ENCODE measurements around the gene NAGK. TPM values are rescaled to one million over a fixed set of nuclear protein-coding genes. Genes with fewer than 3 reads are reported as not detected.
"Not testable (repeated sequence)": the region's sequence is repeated elsewhere in the genome, so short reads cannot be mapped to it uniquely, and the experiment has no call there.

NAGK gene
- total RNA-seq, result 100 to 1,000 TPM in 2 of 4 donors, 10 to 100 TPM in 2; 89.9 to 130 (median 104) TPM

- H3K4me3 ChIP-seq (ENCODE audit: low read depth, poor library complexity, severe bottlenecking), result peak within 1 kb of the TSS; percentile 56
- DNase-seq (ENCODE audit: low spot score in 2 of 2), result peak; percentile 95 to 99
- 0% methylated on average over 43 to 63 of the region's 66 CpGs for WGBS, 2 donors
- intact Hi-C loops (cut with DNase I; ENCODE audit: low total_unique reads), result no loop called here
- TF ChIP-seq CTCF (IDR thresholded peaks at IDR 0.05), result peak in 1 of 3 donors; percentile 69
- peak in 1 of 2 donors; percentile 100 for TF ChIP-seq POLR2A (IDR thresholded peaks at IDR 0.05)
These were observed at the start of gene NAGK for GRCh38 chr2:71068218-71069035. TSS of gene NAGK (plus strand) at chr2:71068648. CDS start at chr2:71068684, 36 bp downstream.

- H3K4me3 ChIP-seq (ENCODE audit: low read depth, poor library complexity, severe bottlenecking); DNase-seq (ENCODE audit: low spot score in 2 of 2); intact Hi-C loops (cut with DNase I; ENCODE audit: low total_unique reads): not testable (repeated sequence)
- WGBS, 2 donors, result 92 to 93% methylated on average over 6 of the region's 6 CpGs
These were observed 48.5 kb upstream of the NAGK start for GRCh38 chr2:71019989-71020388.

- intact Hi-C loops (cut with DNase I; ENCODE audit: low total_unique reads); DNase-seq (ENCODE audit: low spot score in 2 of 2): not testable (repeated sequence)
- 87 to 89% methylated on average over 14 of the region's 14 CpGs for WGBS, 2 donors
These were observed 47.1 kb upstream of the NAGK start for GRCh38 chr2:71021394-71021793.

GRCh38 chr2:71023553-71024243 is 44.8 kb upstream of the NAGK start:
- intact Hi-C loops (cut with DNase I; ENCODE audit: low total_unique reads); H3K4me3 ChIP-seq (ENCODE audit: low read depth, poor library complexity, severe bottlenecking): not testable (repeated sequence)
- WGBS, 2 donors, result 42 to 44% methylated on average over 15 of the region's 15 CpGs
- DNase-seq (ENCODE audit: low spot score in 2 of 2), result peak in 1 of 2 donors; percentile 50

More at GRCh38 chr2:71021394-71021793, 47.1 kb upstream of the NAGK start:
- H3K4me3 ChIP-seq (ENCODE audit: low read depth, poor library complexity, severe bottlenecking), result not testable (repeated sequence)

- H3K4me3 ChIP-seq (ENCODE audit: low read depth, poor library complexity, severe bottlenecking); DNase-seq (ENCODE audit: low spot score in 2 of 2); intact Hi-C loops (cut with DNase I; ENCODE audit: low total_unique reads): not testable (repeated sequence)
- 71 to 77% methylated on average over 8 of the region's 8 CpGs for WGBS, 2 donors
These were observed 32.2 kb upstream of the NAGK start for GRCh38 chr2:71036296-71036695.

GRCh38 chr2:71042287-71042686 is 26.2 kb upstream of the NAGK start:
- no peak overlapping the region for H3K4me3 ChIP-seq (ENCODE audit: low read depth, poor library complexity, severe bottlenecking)
- DNase-seq (ENCODE audit: low spot score in 2 of 2), result no peak
- TF ChIP-seq POLR2A (IDR thresholded peaks at IDR 0.05), result no peak
- no peak for TF ChIP-seq CTCF (IDR thresholded peaks at IDR 0.05)
- WGBS, 2 donors, result 75 to 76% methylated on average over 4 of the region's 4 CpGs
- intact Hi-C loops (cut with DNase I; ENCODE audit: low total_unique reads), result no loop called here

- DNase-seq (ENCODE audit: low spot score in 2 of 2), result no peak
- 74 to 82% methylated on average over 28 to 33 of the region's 36 CpGs for WGBS, 2 donors
- intact Hi-C loops (cut with DNase I; ENCODE audit: low total_unique reads), result no loop called here
- no peak for TF ChIP-seq POLR2A (IDR thresholded peaks at IDR 0.05)
- no peak for TF ChIP-seq CTCF (IDR thresholded peaks at IDR 0.05)
- no peak overlapping the region for H3K4me3 ChIP-seq (ENCODE audit: low read depth, poor library complexity, severe bottlenecking)
These were observed 24.7 kb upstream of the NAGK start for GRCh38 chr2:71043531-71044407.

All from lower leg skin (tissue), 4 donors.